Nephron progenitor cell (in vitro differentiated cells): ENCODE data around the gene RBKS.
"Not testable (repeated sequence)": the region's sequence is repeated elsewhere in the genome, so short reads cannot be mapped to it uniquely, and the experiment has no call there.

Experiments used
- DNase-seq: peaks from one replicate; pipeline ENCODE4 v3.0.0; 2021
- H3K27ac Mint-ChIP-seq: 2 replicates; pipeline ENCODE4 v1.8.0; 2021; ENCODE audit warnings: mild to moderate bottlenecking, moderate library complexity, mixed read lengths
- H3K27me3 Mint-ChIP-seq: 2 replicates; pipeline ENCODE4 v1.8.0; 2021; ENCODE audit warnings: mild to moderate bottlenecking, low read depth, mixed read lengths; ENCODE audit not compliant: poor library complexity
- H3K36me3 Mint-ChIP-seq: 2 replicates; pipeline ENCODE4 v1.8.0; 2021; ENCODE audit warnings: low read depth, mixed read lengths
- H3K4me1 Mint-ChIP-seq: 2 replicates; pipeline ENCODE4 v1.8.0; 2021; ENCODE audit warnings: mixed read lengths
- H3K4me3 Mint-ChIP-seq: 2 replicates; pipeline ENCODE4 v1.8.0; 2021; ENCODE audit warnings: mild to moderate bottlenecking, moderate library complexity, mixed read lengths
- H3K9me3 Mint-ChIP-seq: 2 replicates; pipeline ENCODE4 v1.8.0; 2021; ENCODE audit warnings: mild to moderate bottlenecking, moderate library complexity, mixed read lengths
- TF ChIP-seq, protein P1 (sequence below): fragments of 200-600 bp; sonication (generic); IDR thresholded peaks from 2 replicates; pipeline ENCODE4 v1.5.0; 2021; ENCODE audit warnings: antibody characterized with exemption

RBKS gene

GRCh38 chr2:27754831-27755230 lies 135.4 kb downstream of the RBKS start:
- H3K27ac Mint-ChIP-seq = no peak overlapping the region
- peaks cover under 1% of the 10 kb centered on the region for H3K9me3 Mint-ChIP-seq
- TF ChIP-seq, protein P1, sequence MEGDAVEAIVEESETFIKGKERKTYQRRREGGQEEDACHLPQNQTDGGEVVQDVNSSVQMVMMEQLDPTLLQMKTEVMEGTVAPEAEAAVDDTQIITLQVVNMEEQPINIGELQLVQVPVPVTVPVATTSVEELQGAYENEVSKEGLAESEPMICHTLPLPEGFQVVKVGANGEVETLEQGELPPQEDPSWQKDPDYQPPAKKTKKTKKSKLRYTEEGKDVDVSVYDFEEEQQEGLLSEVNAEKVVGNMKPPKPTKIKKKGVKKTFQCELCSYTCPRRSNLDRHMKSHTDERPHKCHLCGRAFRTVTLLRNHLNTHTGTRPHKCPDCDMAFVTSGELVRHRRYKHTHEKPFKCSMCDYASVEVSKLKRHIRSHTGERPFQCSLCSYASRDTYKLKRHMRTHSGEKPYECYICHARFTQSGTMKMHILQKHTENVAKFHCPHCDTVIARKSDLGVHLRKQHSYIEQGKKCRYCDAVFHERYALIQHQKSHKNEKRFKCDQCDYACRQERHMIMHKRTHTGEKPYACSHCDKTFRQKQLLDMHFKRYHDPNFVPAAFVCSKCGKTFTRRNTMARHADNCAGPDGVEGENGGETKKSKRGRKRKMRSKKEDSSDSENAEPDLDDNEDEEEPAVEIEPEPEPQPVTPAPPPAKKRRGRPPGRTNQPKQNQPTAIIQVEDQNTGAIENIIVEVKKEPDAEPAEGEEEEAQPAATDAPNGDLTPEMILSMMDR = no peak
- DNase-seq = no peak
- peaks cover 32% of the 10 kb centered on the region for H3K4me1 Mint-ChIP-seq
- H3K27me3 Mint-ChIP-seq = peaks cover 4% of the 10 kb centered on the region
- H3K36me3 Mint-ChIP-seq = no peaks in the 10 kb centered on the region
- no peak overlapping the region for H3K4me3 Mint-ChIP-seq

GRCh38 chr2:27754138-27754588 lies 136.0 kb downstream of the RBKS start:
- Mint-ChIP-seq H3K27ac (no peak overlapping the region), H3K36me3 (peaks cover 4% of the 10 kb centered on the region), H3K4me1 (peaks cover 32% of the 10 kb centered on the region), H3K9me3 (peaks cover 8% of the 10 kb centered on the region), H3K4me3 (no peak overlapping the region), H3K27me3 (peaks cover 4% of the 10 kb centered on the region)
- TF ChIP-seq, protein P1 = peak; percentile 75
- peak; percentile 78 for DNase-seq

- peak overlapping the region; percentile 79 for H3K4me3 Mint-ChIP-seq
- peaks cover 32% of the 10 kb centered on the region for H3K4me1 Mint-ChIP-seq
- peak; percentile 24 for DNase-seq
- H3K27me3 Mint-ChIP-seq = peaks cover 8% of the 10 kb centered on the region
- H3K27ac Mint-ChIP-seq = no peak overlapping the region
- peaks cover 8% of the 10 kb centered on the region for H3K36me3 Mint-ChIP-seq
- peaks cover 21% of the 10 kb centered on the region for H3K9me3 Mint-ChIP-seq
- TF ChIP-seq, protein P1 = no peak
These were observed 137.5 kb downstream of the RBKS start for GRCh38 chr2:27752551-27753237.

- Mint-ChIP-seq H3K9me3 (peaks cover 21% of the 10 kb centered on the region), H3K4me1 (peaks cover 32% of the 10 kb centered on the region), H3K36me3 (peaks cover 8% of the 10 kb centered on the region), H3K4me3 (no peak overlapping the region), H3K27ac (no peak overlapping the region), H3K27me3 (peaks cover 11% of the 10 kb centered on the region)
- TF ChIP-seq, protein P1 = no peak
- no peak for DNase-seq
These were observed 138.8 kb downstream of the RBKS start for GRCh38 chr2:27751377-27751776.

DNA sequence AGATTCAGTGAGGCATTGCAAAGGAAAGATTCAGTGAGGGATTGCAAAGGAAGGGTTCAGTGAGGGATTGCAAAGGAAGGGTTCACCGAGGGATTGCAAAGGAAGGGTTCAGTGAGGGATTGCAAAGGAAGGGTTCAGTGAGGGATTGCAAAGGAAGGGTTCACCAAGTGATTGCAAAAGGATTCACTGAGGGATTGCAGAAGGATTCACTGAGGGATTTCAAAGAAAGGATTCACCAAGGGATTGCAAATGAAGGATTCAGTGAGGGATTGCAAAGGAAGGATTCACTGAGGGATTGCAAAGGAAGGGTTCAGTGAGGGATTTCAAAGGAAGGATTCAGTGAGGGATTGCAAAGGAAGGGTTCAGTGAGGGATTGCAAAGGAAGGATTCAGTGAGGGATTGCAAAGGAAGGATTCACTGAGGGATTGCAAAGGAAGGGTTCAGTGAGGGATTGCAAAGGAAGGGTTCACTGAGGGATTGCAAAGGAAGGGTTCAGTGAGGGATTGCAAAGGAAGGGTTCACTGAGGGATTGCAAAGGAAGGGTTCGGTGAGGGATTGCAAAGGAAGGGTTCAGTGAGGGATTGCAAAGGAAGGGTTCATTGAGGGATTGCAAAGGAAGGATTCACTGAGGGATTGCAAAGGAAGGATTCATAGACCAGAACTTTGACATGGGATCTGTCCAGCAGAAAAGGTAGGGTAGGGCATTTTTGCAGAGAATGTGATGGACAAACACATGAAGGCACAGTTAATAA lies 141.2 kb downstream of the RBKS start:
- not testable (repeated sequence) for H3K36me3 Mint-ChIP-seq, H3K27ac Mint-ChIP-seq, DNase-seq, H3K4me3 Mint-ChIP-seq
- Mint-ChIP-seq H3K4me1 (peaks cover 23% of the 10 kb centered on the region), H3K27me3 (peaks cover 14% of the 10 kb centered on the region), H3K9me3 (peaks cover 24% of the 10 kb centered on the region)

DNA sequence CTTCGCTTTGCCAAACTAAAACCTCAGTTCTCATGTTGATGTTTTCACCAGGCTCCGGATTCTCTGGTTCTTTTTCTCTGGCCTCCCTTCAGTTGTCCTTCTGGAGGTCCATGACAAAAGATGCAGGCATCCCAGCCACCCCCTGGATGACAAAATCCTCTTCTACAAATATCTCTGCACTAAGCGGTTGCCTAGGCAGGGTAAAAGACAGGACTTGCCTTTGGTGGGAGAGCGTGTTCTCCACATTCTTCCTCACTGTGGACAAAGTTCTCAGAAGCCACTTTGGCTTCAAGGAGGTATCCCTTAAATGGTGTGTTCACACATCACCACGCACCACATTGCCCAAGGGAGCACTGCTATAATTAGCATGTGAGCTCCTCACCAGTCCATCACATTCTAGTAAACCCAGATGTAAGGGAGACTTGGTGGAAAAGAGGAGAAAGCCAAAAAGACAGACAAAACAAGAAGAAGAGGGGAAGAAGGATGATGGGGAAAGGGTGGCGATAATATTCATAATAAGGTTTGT lies 142.3 kb downstream of the RBKS start:
- peaks cover 25% of the 10 kb centered on the region for H3K9me3 Mint-ChIP-seq

More for the DNA sequence above, 142.3 kb downstream of the RBKS start:
- TF ChIP-seq, protein P1 = no peak
- DNase-seq = no peak
- Mint-ChIP-seq H3K27ac (no peak overlapping the region), H3K4me3 (no peak overlapping the region), H3K36me3 (peaks cover 8% of the 10 kb centered on the region), H3K27me3 (peaks cover 14% of the 10 kb centered on the region), H3K4me1 (peaks cover 12% of the 10 kb centered on the region)
